GM18867 (cell line): Measurements from ENCODE around the gene ANKRD23.
"Not testable (repeated sequence)": the region's sequence is repeated elsewhere in the genome, so short reads cannot be mapped to it uniquely, and the experiment has no call there.

ENCODE experiments used
- ATAC-seq: cut with Tn5 transposase; IDR thresholded peaks from one replicate; pipeline ENCODE4 v1.9.1; 2021; ENCODE audit warnings: mild to moderate bottlenecking, moderate library complexity; ENCODE audit not compliant: unreplicated experiment

Gene ANKRD23

DNA sequence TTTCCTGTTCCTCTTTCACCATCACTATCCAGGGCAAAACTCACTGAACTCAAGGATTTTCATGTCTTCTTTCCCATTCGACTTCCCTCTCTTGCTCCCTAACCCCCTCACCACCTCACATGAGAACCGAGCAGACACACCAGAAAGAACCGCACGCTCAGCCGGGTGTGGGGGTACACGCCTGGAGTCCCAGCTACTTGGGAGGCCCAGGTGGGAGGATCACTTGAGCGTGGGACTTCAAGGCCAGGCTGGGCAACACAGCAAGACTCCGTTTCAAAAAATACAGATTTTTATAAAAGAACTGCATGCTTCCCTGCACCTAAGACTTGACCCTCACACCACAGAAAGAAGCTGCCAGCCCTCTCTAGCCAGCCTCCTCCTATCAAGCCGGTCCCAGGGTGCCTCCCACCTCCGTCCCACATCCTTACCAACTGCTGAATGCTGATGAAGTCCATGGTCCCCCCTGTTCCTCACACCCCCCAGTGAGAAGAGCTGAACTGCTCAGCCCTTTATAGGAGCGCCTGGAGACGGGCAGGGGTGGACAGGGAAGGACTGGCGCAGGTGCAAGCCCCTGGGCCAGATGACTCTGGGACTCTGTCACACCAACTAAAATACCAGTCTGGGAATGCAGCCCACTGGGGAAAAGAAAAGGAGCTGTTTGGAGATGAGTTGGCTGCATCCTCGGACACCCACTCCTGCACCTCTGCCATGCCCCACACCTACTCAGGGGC lies at the start of gene ANKRD23:
ANKRD23 (minus strand) TSS at position 484 of the 731 bp plus-strand sequence; CDS start at position 455, 29 bp downstream.
- ATAC-seq = no peak

DNA sequence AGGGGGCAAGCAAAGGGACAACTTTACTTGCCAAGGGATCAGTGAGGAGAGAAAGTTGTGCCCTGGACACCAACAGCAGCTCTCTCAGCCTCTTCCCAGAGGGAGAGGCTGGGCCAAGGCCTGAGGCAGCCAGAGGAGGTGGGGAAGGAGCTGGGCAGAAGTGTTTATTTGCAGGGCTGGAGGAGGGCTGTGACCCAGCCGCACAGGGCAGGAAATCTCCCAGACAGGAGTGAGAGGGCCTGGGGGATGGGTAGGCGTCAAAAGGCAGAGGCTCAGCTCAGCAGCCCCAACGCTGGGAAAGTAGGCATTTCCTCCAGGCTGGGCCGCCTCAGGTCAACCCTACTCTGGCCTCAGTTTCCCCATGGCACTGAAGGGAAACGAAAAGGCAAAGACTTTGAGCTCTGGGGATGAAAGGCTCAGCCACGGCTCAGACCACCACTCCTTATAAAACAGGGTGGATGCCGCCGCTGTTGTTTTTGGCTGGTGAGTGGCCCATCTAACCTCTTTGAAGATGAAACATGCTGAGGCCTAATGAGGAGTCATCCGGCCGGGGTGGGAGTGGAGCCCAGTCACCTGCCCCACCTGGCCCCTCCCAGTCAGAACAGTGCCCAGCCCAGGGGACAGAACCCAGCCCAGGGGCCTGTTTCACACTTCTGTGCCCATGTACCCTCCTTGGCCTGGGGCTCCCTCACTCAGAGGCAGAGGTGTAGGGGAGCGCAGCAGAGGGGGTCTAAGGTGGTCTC lies 47.9 kb upstream of the ANKRD23 start:
- ATAC-seq = no peak

DNA sequence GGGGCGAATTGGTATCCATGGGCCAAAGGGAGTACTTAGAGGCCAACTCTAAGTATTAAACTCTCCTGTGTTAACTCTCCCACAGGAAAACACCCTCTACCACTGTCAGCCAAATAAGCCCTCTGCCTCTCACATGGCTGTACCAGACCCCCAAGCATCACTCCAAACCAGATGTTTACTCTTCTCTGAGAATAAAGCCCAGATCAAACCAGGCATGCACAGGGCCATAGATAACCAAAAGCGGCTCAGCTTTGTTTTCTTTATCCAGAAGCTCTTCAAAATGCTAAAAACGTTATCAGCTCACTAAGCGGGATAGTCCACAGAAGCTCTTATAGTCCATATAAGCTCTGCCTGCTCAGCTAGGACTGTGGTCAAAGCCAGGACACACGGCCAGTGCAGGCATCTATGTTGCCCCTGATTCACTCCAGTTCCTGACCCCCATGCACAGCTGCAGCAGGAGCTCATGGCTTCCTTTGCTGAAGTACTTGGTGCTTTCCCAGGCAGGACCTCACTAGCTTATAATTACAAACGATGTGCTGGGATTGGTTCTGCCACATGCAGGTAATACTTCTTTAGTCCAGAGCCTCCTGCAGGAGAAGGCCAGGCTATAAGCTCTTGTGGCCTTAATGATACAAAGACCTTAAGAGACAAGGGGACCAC lies 47.0 kb upstream of the ANKRD23 start:
- ATAC-seq = no peak

DNA sequence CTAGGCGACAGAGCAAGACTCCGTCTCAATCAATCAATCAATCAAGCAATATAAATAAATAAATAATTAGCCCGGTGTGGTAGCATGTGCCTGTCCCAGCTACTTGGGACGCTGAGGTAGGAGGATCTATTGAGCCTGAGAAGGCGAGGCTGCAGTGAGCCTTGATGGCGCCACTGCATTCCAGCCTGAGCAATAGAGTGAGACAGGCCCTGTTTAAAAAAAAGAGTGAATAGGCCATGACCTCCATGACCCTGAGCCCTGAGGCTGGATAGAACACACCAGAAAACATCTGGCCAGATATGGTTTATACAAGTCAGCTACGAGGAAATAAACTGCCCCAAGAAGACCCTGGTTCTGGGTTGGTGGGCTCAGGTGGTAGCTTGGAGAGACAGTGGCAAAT lies 46.4 kb upstream of the ANKRD23 start:
- no peak for ATAC-seq

DNA sequence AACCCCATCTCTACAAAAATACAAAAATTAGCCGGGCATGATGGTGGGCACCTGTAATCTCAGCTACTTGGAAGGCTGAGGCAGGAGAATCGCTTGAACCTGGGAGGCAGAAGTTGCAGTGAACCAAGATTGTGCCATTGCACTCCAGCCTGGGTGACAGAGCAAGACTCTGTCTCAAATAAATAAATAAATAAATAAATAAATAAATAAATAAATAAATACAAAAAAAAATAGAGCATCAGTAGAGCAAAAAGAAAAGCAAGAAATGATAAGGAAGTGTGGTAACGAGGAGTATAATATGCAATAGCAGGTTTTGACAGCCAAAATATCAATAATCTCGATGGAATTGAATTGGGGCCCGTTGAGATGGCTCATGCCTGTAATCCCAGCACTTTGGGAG lies 45.7 kb upstream of the ANKRD23 start:
- ATAC-seq = not testable (repeated sequence)

DNA sequence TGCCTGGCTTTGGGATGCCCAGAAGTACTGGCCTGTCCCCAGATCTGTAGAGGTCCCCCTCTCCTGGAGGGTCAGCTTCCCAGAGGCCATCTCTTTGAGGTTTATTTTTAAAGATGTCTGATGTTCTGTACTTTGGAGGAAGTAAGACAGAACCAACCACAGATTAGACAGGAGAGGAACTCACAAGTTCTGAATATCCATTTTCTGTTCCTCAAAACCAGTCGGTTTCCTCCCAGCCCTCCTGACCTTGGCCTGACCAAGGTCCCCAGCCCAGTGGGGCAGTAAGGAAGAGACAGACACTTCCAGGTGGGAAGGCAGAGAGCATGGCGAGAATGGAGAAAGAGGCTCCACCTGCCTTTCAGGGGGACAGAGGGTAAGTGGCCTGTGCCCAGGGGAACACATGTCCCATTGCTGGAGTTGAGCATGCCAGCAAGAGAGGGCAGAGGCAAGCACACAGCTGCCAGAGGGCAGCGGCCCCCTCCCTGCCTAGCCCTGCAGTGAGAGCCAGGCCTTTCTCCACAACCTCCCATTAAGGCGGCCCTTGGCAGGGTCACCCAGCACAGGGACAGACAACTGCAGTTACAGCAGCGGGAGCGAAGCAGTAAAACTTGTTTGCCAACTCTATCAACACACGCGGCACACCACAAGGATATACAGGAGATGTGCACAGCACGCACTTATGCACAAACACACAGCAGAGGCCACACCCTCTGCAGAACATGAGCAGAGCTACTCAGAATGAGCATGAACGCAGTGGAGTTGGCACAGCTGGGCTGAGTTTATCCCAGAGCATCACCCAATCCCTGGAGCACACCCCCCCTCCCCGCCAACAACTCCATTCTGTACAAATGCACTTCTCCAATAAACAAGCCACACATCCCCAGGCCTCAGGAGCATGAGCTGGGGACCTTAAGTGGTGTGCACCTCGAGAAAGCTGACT lies 44.5 kb upstream of the ANKRD23 start:
- ATAC-seq = no peak

DNA sequence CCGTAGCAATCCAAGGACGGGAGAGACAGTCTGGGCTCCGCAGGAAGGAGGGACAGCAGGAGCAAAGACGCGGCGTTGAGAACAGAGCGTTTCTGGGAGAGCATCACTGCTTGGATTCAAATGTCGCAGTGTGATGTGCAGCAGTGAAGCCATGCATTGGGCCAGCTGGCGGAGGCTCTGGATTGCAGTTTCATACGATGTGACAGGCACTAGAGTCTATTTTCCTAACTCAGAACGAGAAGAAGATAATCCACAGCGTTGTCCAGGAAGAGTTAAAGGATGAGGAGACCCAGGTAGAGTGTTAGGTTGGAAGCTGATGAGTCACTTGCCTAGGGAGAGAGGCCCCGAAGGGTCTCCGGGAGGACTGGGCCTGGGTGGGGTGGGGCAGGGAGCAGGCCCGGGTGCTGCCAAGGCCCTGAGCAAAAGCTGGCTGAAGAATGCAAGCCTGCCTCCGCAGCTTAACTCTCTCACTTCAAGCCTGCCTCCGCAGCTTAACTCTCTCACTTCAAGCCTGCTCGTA lies 43.7 kb upstream of the ANKRD23 start:
- ATAC-seq = no peak

DNA sequence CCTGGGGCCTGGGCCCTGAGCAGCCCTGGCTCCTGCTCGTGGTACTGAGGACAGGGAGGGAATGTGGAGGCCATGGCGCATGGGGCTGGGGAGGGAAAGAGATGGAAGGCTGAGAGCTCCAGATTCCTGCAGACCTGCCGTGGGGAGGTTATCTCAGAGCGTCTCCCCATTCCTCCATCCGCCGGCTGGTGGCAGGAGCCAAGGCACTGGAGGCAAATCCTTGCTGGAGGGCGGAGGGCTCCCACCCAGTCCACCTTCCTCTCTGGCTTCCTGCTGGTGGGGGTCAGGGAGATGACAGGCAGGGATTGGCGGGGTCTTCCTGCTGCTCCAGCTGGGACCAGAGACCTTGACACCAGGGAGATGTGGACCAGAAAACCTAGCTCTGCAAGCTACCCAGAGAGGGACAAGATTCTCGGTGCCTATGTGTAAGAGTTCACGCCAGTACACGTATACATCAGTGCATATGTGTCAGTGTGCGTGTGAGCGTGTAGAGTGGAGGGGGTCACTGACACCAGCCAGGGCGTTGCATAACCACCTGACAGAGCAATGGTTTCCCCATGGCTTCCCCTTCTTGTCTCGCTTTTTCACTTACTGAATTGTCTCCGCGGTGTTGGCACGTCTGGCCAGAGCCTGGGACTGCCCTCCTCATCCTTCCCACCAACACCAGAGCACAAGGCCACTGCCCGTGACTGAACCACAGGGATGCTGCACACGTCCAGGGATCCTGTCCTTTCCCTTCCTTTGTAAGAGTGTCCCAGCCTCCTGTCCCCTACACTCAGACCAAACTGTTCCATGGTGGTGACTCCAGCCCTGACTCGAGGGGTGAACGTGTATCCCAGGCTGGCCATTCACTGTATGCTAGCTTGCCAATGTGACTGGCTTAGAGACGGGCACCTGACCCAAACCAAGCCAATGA lies 41.9 kb upstream of the ANKRD23 start:
- no peak for ATAC-seq

DNA sequence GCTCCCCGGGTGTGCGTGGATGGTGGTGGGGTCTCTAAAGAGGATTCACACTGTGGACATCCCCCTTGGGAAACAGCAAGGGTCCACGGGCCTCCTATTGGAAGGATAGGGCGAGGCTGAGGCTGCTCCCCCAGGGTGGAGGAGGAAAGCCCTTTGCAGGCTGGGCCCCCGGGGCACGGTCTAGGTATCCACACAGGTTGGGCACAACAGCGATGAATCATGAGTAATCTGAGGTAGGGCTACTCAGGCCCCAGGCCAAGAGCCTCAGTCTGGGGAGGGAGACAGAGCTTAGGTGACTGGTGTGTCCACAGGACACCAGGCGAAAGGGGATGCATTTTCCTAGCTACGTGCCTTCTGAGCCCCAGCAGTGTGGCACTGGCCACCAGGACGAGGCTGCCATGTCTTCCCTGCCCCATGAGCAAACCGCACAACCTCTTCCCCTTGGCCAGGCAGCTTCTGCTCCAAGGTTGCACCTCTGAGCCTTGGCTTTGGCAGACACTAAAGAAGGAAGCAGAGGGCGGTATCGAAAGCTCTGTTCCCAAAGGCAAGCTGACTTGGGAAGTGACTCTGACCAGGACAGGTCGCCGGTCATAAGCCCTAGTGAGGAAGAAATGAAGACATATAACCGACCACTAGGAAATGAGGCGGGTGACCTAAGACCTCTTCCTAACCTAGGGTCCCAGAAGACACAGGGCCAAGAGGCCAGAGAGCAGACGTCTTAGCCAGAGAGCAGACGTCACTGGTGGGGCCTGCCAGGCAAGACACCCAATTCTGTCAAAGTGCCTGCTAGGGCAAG lies 40.7 kb upstream of the ANKRD23 start:
- ATAC-seq = no peak

DNA sequence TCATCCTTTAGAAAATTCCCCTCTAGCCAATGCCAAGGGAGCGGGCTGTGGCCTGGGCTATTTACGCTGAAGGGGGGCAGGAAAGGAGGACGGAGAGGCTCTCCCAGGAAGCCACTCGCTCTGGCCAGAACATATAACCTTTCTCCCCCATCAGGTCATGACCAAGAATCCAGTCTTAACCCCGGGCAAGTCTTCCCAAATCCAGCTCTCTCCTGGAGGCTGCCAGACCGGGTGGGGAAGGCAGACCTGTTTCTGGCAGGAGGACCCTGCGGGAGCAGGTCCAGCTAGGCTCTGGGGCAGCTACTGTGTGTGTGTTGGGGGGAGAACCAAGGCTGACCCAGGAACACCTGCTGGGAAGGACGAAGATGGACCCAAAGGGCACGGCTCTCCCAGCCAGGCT lies 39.5 kb upstream of the ANKRD23 start:
- no peak for ATAC-seq

DNA sequence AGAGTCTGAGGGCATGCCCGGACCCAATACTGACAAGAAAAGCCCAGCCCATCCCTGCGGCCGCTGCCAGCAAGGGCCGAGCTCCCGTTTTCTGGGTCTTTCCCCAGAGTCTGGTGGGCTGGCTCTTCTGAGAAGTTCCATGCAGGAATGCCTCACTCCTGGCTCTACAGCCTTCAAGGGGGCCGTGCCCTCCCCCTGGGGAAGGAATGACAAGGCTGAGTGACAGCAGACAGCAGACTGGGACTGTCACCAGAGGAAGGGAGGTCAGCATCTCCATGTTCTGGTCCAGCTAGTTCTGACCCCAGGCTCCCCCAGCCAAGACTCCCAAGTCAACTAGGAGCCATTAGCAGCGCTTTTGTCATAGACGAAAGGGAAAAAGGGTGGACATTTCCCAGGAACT lies 39.1 kb upstream of the ANKRD23 start:
- no peak for ATAC-seq

DNA sequence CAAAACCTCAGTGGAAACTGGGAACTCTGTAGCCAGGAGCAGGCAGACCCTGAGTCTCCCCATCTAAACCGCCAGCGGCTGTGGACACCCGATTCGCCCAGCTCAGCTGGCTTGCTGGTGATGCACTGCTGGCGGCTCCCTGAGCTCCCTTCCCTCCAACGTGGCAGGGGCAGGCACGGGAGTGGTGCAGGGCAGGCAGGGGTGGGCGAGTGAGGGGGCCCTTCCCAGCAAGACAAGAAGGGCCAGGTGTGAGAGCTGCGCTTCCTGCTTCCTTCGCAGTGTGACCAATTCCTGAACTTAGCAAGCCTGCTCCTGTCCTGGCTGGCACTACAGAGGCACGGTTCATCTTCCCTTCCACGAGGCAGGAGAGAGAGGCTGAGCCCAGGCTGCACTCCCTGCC lies 38.4 kb upstream of the ANKRD23 start:
- ATAC-seq = no peak

DNA sequence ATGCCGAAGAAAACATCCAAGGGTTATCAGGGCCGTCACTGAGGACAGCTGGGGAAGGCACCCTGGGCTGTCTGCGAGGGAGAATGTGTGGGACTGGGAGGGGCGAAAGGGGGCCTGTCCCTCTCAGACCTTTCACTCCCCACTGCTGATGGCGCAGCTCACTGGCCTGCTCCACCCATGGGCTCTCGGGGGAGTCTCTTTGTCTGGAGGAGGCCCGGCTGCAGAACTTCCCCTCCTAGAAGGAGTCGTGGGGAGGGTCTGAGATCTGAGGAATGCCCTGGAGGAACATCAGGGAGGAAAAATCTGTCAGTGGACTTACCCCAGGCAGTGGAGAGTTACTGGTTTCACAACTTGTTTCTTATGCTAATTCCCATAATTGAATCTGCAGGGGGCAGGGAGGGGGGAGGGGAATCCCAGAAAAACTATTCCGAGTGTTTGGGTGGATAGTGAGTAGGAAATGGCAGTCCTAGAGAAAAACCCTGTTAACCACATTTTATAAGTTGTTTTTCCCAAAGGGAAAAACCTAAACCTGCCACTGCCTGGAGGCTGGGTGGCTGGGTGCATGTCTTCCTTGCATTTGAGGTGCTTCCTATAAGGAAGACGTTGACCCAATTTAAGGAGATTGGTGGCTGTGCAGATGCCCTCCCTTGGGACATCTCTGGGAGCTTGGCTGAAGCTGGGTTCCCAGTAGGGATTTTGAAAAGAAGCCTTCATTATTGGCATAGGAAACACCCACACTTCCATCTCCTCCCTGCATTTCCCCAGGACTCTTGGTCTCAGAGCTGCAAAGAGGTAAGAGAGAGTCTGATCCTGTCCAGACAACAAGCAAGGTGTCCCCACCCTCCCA lies 37.8 kb upstream of the ANKRD23 start:
- ATAC-seq = no peak

DNA sequence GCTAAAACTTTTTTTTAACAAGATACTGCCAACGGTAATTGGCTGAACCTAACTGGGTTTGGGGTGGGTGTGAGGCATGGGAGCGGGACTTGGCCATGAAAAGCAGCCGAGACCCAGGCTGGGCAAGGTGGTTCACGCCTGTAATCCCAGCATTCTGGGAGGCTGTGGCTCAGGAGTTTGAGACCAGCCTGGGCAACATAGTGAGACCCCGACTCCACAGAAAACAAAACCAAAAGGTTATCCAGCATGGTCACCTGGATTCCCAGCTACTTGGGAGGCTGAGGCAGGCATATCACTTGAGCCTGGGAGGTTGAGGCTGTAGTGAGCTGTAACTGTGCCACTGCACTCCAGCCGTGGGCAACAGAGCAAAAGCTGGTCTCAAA lies 37.1 kb upstream of the ANKRD23 start:
- no peak for ATAC-seq

DNA sequence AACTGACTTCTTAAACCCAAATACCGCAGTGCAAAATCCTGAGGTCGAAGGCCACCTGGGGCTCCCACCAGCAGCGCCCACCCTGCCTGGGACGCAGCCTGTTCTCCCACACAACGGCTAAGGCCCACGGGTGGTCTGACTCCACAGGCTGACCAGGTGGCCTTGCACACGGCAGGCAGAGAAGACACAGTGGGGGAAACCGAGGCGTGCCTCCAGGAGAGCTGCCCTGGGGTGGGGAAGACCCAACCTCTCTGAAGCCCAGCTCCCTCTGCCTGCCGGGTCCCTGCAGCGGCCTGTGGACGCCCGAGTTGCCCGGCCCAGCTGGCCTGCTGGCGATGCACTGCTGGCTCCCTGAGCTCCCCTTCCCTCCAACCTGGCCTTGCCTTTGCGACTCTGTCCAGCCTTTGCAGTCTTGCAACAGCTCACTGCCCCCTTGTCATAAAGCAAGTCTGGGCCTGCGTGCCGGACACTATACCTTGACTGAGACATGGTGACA lies 35.8 kb upstream of the ANKRD23 start:
- no peak for ATAC-seq

DNA sequence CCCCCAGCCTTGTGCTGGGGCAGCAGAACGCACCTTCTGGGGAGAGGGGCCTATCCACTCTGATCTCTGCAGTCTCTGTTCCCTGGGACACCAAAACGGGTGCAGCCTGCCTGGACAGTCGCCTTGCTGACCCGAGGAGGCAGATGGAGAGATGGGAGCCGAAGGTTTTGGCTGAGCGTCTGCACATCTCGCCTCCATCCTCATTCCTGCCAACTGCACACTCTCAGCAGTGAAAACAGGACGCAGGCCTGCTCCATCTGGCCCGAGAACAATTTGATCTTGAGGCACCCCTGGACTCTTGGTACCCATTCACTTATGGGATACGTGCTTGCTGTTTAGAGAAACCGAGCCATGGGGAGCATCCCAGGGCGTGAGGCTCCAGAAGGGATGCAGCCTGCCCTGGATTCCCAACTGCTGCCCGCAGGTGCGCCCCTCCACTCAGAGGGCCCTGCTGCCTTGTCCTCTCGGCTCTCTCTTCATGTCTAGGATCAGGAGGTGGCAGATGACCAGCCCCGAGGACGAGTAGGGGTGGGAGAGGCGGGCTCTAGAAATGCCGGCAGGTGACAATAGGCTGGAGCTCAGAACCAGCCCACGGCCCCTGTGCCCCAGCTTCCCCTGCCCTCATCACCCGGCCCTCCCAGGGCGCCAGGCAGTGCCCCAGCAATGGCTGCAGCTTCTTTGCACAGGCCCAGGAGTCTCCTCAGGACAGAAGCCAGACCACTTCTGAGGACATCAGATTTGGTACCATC lies 35.1 kb upstream of the ANKRD23 start:
- ATAC-seq = no peak

DNA sequence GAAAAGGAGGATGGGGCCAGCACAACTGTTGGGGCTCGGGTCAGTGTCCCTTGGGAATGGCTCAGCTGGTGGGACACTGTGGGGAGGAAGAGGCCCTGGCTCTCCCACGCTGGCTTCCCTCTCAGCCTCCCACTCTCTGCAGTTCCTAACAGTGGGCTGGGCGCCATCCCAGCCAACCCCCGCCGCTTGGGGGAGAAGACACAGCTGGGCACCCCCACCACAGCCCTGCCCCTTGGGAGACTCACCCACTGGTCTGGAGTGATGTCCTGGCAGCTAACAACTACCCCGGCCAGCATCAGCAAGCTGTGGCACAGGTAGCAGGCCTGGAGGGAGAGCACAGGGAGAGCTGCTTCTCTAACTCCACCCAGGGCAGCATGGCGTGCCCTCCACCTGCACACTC lies 34.4 kb upstream of the ANKRD23 start:
- no peak for ATAC-seq
